Activated T-helper 9 cell treated with anti-CD3 and anti-CD28 coated beads, Interleukin-2, amount 50 U/mL, for 16 hours (primary cell): ENCODE data around the gene EPHA6.
"Not testable (repeated sequence)": the region's sequence is repeated elsewhere in the genome, so short reads cannot be mapped to it uniquely, and the experiment has no call there.

Source experiments
- DNase-seq: peaks from one replicate; pipeline ENCODE4 v3.0.0-alpha.2; 2020; ENCODE audit warnings: low read depth

EPHA6 gene

GRCh38 chr3:97187771-97188170 lies 373.4 kb downstream of the EPHA6 start:
- no peak for DNase-seq

GRCh38 chr3:97189835-97190234 lies 375.4 kb downstream of the EPHA6 start:
- no peak for DNase-seq

- DNase-seq: no peak
Measured at GRCh38 chr3:97197083-97197482, 382.7 kb downstream of the EPHA6 start.

GRCh38 chr3:97197830-97198229 lies 383.4 kb downstream of the EPHA6 start:
- DNase-seq: no peak

GRCh38 chr3:97200387-97200786 lies 386.0 kb downstream of the EPHA6 start:
- DNase-seq: no peak

GRCh38 chr3:97201814-97202213 lies 387.4 kb downstream of the EPHA6 start:
- DNase-seq: no peak

GRCh38 chr3:97228966-97229365 lies 414.6 kb downstream of the EPHA6 start:
- DNase-seq: no peak

- DNase-seq: no peak
Measured at GRCh38 chr3:97230486-97230885, 416.1 kb downstream of the EPHA6 start.

- no peak for DNase-seq
Measured at GRCh38 chr3:97232393-97233034, 418.1 kb downstream of the EPHA6 start.

- DNase-seq: no peak
Measured at GRCh38 chr3:97235179-97235578, 420.8 kb downstream of the EPHA6 start.

- DNase-seq: no peak
Measured at GRCh38 chr3:97235611-97236315, 421.4 kb downstream of the EPHA6 start.

- no peak for DNase-seq
Measured at GRCh38 chr3:97241417-97241816, 427.0 kb downstream of the EPHA6 start.

- no peak for DNase-seq
Measured at GRCh38 chr3:97245201-97245910, 431.0 kb downstream of the EPHA6 start.

- no peak for DNase-seq
Measured at GRCh38 chr3:97256060-97256459, 441.7 kb downstream of the EPHA6 start.

GRCh38 chr3:97257942-97258697 lies 443.7 kb downstream of the EPHA6 start:
- no peak for DNase-seq

- DNase-seq: no peak
Measured at GRCh38 chr3:97259263-97259662, 444.9 kb downstream of the EPHA6 start.

GRCh38 chr3:97264180-97264579 lies 449.8 kb downstream of the EPHA6 start:
- no peak for DNase-seq

GRCh38 chr3:97265237-97266005 lies 451.0 kb downstream of the EPHA6 start:
- DNase-seq: no peak

GRCh38 chr3:97269202-97269601 lies 454.8 kb downstream of the EPHA6 start:
- DNase-seq: no peak

- not testable (repeated sequence) for DNase-seq
Measured at GRCh38 chr3:97276879-97277550, 462.6 kb downstream of the EPHA6 start.

- DNase-seq: no peak
Measured at GRCh38 chr3:97277708-97278107, 463.3 kb downstream of the EPHA6 start.
